A673 (cell line): Measurements from ENCODE around the gene SIK2.

Experiments used
- EZH2 ChIP-seq: fragments of 200-600 bp; sonication (generic); IDR thresholded peaks from 2 replicates; pipeline ENCODE4 v1.6.1; 2017; ENCODE audit warnings: borderline replicate concordance, low read depth, mild to moderate bottlenecking, mixed read lengths, antibody characterized with exemption, low read length; ENCODE audit not compliant: poor library complexity, severe bottlenecking
- TF ChIP-seq, protein P1 (sequence below): fragments of 300-800, 200-600 bp; sonication (generic); conservative IDR thresholded peaks from 2 replicates; pipeline ENCODE4 v1.5.1; 2017; ENCODE audit warnings: low read depth, mild to moderate bottlenecking, antibody characterized with exemption, low read length, moderate library complexity, mixed read lengths

DNA sequence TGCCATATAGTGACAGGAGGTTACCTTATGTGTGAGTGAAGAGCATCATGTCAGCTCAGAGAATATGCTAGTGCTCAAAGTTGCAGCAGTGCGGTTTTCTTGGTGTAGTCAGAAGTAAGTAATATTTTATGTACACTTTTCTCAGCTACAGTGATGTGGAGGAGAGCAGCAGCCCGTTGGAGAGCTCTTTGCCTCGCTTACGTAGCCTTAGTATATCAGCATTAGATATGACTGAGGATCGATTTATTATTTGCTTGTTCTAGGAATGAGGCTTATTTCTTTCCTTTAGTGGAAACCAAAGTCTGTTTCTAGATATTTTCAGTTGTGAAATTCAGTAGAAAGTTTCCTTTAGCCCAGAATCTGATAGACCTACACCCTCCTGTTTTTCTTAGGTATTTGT lies 100.4 kb downstream of the SIK2 start:
- TF ChIP-seq, protein P1, sequence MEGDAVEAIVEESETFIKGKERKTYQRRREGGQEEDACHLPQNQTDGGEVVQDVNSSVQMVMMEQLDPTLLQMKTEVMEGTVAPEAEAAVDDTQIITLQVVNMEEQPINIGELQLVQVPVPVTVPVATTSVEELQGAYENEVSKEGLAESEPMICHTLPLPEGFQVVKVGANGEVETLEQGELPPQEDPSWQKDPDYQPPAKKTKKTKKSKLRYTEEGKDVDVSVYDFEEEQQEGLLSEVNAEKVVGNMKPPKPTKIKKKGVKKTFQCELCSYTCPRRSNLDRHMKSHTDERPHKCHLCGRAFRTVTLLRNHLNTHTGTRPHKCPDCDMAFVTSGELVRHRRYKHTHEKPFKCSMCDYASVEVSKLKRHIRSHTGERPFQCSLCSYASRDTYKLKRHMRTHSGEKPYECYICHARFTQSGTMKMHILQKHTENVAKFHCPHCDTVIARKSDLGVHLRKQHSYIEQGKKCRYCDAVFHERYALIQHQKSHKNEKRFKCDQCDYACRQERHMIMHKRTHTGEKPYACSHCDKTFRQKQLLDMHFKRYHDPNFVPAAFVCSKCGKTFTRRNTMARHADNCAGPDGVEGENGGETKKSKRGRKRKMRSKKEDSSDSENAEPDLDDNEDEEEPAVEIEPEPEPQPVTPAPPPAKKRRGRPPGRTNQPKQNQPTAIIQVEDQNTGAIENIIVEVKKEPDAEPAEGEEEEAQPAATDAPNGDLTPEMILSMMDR: no peak
- TF ChIP-seq EZH2: no peak
